Ureter (tissue), 1 donor: ENCODE data around the gene SCAF4. TPM values are rescaled to one million over a fixed set of nuclear protein-coding genes. Genes with fewer than 3 reads are reported as not detected.

Source experiments
- DNase-seq: peaks from one replicate; pipeline ENCODE4 v3.0.0-alpha.2; 2020; ENCODE audit warnings: low spot score
- total RNA-seq: library from RNA; stranded (reverse); gene quantifications from one replicate; pipeline ENCODE4 v1.2.4, GENCODE V29; 2023
- donor health status: DM: yes; HTN: yes; CAD: no.

The SCAF4 gene
- total RNA-seq, 1 donor from 2014 or later, result 44.2 TPM

- no peak for DNase-seq
Measured at GRCh38 chr21:31713115-31713514, 18.8 kb downstream of the SCAF4 start.

GRCh38 chr21:31711745-31712285 is 20.1 kb downstream of the SCAF4 start:
- no peak for DNase-seq

GRCh38 chr21:31711326-31711725 is 20.6 kb downstream of the SCAF4 start:
- no peak for DNase-seq

GRCh38 chr21:31710586-31710985 is 21.3 kb downstream of the SCAF4 start:
- no peak for DNase-seq

GRCh38 chr21:31708541-31708940 is 23.4 kb downstream of the SCAF4 start:
- DNase-seq, result no peak

- DNase-seq, result no peak
Measured at GRCh38 chr21:31707499-31707898, 24.4 kb downstream of the SCAF4 start.

GRCh38 chr21:31706562-31706961 is 25.4 kb downstream of the SCAF4 start:
- DNase-seq, result no peak

- DNase-seq, result no peak
Measured at GRCh38 chr21:31700040-31700439, 31.9 kb downstream of the SCAF4 start.

GRCh38 chr21:31698461-31698860 is 33.5 kb downstream of the SCAF4 start:
- no peak for DNase-seq

- DNase-seq, result no peak
Measured at GRCh38 chr21:31696424-31696823, 35.5 kb downstream of the SCAF4 start.

- no peak for DNase-seq
Measured at GRCh38 chr21:31693222-31693621, 38.7 kb downstream of the SCAF4 start.

- no peak for DNase-seq
Measured at GRCh38 chr21:31688603-31689368, 43.1 kb downstream of the SCAF4 start.

- DNase-seq, result no peak
Measured at GRCh38 chr21:31687108-31687507, 44.8 kb downstream of the SCAF4 start.

- no peak for DNase-seq
Measured at GRCh38 chr21:31686272-31686915, 45.5 kb downstream of the SCAF4 start.

- DNase-seq, result no peak
Measured at GRCh38 chr21:31684918-31685317, 47.0 kb downstream of the SCAF4 start.

- no peak for DNase-seq
Measured at GRCh38 chr21:31683029-31683428, 48.9 kb downstream of the SCAF4 start.

- DNase-seq, result no peak
Measured at GRCh38 chr21:31682620-31683019, 49.3 kb downstream of the SCAF4 start.

- DNase-seq, result no peak
Measured at GRCh38 chr21:31678478-31678877, 53.4 kb downstream of the SCAF4 start.

- DNase-seq, result no peak
Measured at GRCh38 chr21:31677047-31677446, 54.9 kb downstream of the SCAF4 start.

GRCh38 chr21:31675960-31676359 is 56.0 kb downstream of the SCAF4 start:
- DNase-seq, result no peak

- DNase-seq, result no peak
Measured at GRCh38 chr21:31675318-31675717, 56.6 kb downstream of the SCAF4 start.

- DNase-seq, result no peak
Measured at GRCh38 chr21:31673321-31673912, 58.5 kb downstream of the SCAF4 start.

- DNase-seq, result no peak
Measured at GRCh38 chr21:31671931-31672330, 60.0 kb downstream of the SCAF4 start.
